HEK293T (cell line): Measurements from ENCODE around the gene CEP83.
"Not testable (repeated sequence)": the region's sequence is repeated elsewhere in the genome, so short reads cannot be mapped to it uniquely, and the experiment has no call there.

Experiments
- CTCF ChIA-PET: fragments of 350-600 bp; formaldehyde crosslinking; extraction: SDS; loops from one replicate; lab custom pipeline; 2021; ENCODE audit warnings: antibody characterized with exemption, inconsistent platforms; lab: Yijun Ruan, JAX
- POLR2A ChIA-PET: fragments of 350-600 bp; formaldehyde crosslinking; extraction: SDS; loops from one replicate; lab custom pipeline; 2020; ENCODE audit warnings: antibody characterized with exemption, inconsistent platforms; lab: Yijun Ruan, JAX
- DNase-seq: peaks from one replicate; pipeline ENCODE4 v3.0.0; 2012; ENCODE audit warnings: mixed read lengths; ENCODE audit errors: extremely low spot score
- ARNT ChIP-seq: fragments of 450-650 bp; IDR thresholded peaks from 2 replicates; pipeline ENCODE4 v1.6.1; 2017; ENCODE audit warnings: mild to moderate bottlenecking
- BHLHE40 ChIP-seq: fragments of 450-650 bp; IDR thresholded peaks from 2 replicates; pipeline ENCODE4 v1.6.1; 2016; ENCODE audit warnings: mild to moderate bottlenecking, moderate library complexity, borderline replicate concordance
- CTBP1 ChIP-seq: fragments of 450-650 bp; IDR thresholded peaks from 2 replicates; pipeline ENCODE4 v1.6.1; 2016; ENCODE audit warnings: borderline replicate concordance
- ELF4 ChIP-seq: fragments of 450-650 bp; IDR thresholded peaks from 2 replicates; pipeline ENCODE4 v1.6.1; 2017; ENCODE audit warnings: antibody characterized with exemption
- FOXA1 ChIP-seq: fragments of 450-650 bp; IDR thresholded peaks from 2 replicates; pipeline ENCODE4 v1.6.1; 2016; ENCODE audit warnings: mild to moderate bottlenecking
- FOXK2 ChIP-seq: fragments of 450-650 bp; IDR thresholded peaks from 2 replicates; pipeline ENCODE4 v1.6.1; 2016; ENCODE audit warnings: mild to moderate bottlenecking
- FOXM1 ChIP-seq: fragments of 450-650 bp; IDR thresholded peaks from 2 replicates; pipeline ENCODE4 v1.6.1; 2017; ENCODE audit warnings: mild to moderate bottlenecking, borderline replicate concordance
- HDGF ChIP-seq: fragments of 450-650 bp; IDR thresholded peaks from 2 replicates; pipeline ENCODE4 v1.6.1; 2017; ENCODE audit warnings: antibody characterized with exemption, borderline replicate concordance
- L3MBTL2 ChIP-seq: fragments of 450-650 bp; conservative IDR thresholded peaks from 2 replicates; pipeline ENCODE4 v1.6.1; 2016; ENCODE audit warnings: mild to moderate bottlenecking
- LEF1 ChIP-seq: fragments of 450-650 bp; IDR thresholded peaks from 2 replicates; pipeline ENCODE4 v1.6.1; 2017; ENCODE audit warnings: mild to moderate bottlenecking, borderline replicate concordance
- NFRKB ChIP-seq: fragments of 450-650 bp; IDR thresholded peaks from 2 replicates; pipeline ENCODE4 v1.6.1; 2016; ENCODE audit warnings: mild to moderate bottlenecking, moderate library complexity
- SP1 ChIP-seq: fragments of 450-650 bp; IDR thresholded peaks from 2 replicates; pipeline ENCODE4 v1.6.1; 2017
- SUZ12 ChIP-seq: fragments of 450-650 bp; IDR thresholded peaks from 2 replicates; pipeline ENCODE4 v1.6.1; 2016; ENCODE audit warnings: mild to moderate bottlenecking
- TARDBP ChIP-seq: fragments of 450-650 bp; IDR thresholded peaks from 2 replicates; pipeline ENCODE4 v1.6.1; 2016
- ZNF384 ChIP-seq: fragments of 450-650 bp; IDR thresholded peaks from 2 replicates; pipeline ENCODE4 v1.6.1; 2016
- TF ChIP-seq, protein P1 (sequence below): fragments of 450-650 bp; IDR thresholded peaks from 2 replicates; pipeline ENCODE4 v1.6.1; 2016

CEP83 gene

GRCh38 chr12:94427501-94428381 lies 31.9 kb downstream of the CEP83 start:
- POLR2A ChIA-PET: no interaction called here
- DNase-seq: no peak

GRCh38 chr12:94426049-94426448 lies 33.6 kb downstream of the CEP83 start:
- no peak for TF ChIP-seq FOXM1
- TF ChIP-seq TARDBP: no peak
- no peak for TF ChIP-seq CTBP1
- POLR2A ChIA-PET: no interaction called here
- CTCF ChIA-PET: interaction anchor here (0.6 kb wide), 1 partner anchor 14 kb away, joined by 5 read pairs; no protein-coding TSS in a partner anchor

More at GRCh38 chr12:94427501-94428381, 31.9 kb downstream of the CEP83 start:
- CTCF ChIA-PET: no interaction called here
- TF ChIP-seq FOXK2: no peak
- no peak for TF ChIP-seq ZNF384
- no peak for TF ChIP-seq ELF4
- no peak for TF ChIP-seq SUZ12
- TF ChIP-seq, protein P1, sequence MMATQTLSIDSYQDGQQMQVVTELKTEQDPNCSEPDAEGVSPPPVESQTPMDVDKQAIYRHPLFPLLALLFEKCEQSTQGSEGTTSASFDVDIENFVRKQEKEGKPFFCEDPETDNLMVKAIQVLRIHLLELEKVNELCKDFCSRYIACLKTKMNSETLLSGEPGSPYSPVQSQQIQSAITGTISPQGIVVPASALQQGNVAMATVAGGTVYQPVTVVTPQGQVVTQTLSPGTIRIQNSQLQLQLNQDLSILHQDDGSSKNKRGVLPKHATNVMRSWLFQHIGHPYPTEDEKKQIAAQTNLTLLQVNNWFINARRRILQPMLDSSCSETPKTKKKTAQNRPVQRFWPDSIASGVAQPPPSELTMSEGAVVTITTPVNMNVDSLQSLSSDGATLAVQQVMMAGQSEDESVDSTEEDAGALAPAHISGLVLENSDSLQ: no peak
- no peak for TF ChIP-seq SP1
- no peak for TF ChIP-seq FOXA1

GRCh38 chr12:94424830-94425229 lies 34.8 kb downstream of the CEP83 start:
- DNase-seq, CTCF ChIA-PET, POLR2A ChIA-PET: not testable (repeated sequence)

More at GRCh38 chr12:94426049-94426448, 33.6 kb downstream of the CEP83 start:
- no peak for DNase-seq

DNA sequence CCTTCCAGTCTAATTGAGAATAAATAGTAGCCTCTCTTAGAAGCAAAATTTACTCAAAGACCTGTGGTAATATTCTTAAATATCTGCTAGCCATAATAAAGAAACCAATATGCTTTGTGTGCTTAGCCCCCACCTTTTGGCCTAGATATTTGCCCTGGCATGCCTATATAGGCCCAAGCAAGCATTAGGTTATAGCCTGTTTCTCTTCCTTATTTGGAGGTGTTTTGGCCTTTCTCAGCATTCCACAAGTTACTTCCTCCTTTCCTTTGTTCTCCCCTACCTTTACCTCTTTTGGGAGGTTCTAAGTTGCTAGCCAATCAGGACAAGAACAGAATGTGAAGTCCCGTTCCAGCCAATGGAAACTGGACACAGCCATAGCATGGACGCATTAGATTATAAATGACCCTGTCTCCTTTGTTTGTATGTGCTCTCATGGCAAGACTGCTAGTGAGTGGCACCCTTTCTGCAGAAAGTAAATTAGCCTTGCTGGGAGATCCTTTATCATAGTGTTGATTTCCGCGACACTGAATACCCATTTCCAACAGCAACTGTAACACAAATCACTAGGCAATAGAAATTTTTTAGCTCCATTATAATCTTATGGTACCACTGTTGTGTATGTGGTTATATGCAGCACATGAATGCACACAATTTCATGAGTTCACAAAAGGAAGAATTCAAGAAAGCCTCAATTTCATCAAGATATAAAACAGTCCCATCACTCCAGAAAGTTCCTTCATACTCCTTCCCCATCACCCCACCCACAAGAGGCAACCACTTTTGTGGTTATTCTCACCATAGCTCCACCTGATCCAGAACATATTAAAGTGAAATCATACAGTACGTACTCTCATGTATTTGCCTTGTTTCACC lies 37.6 kb downstream of the CEP83 start:
- TF ChIP-seq ARNT (no peak), BHLHE40 (no peak), LEF1 (no peak), FOXA1 (no peak), SP1 (no peak), L3MBTL2 (no peak), ZNF384 (no peak), FOXM1 (no peak), FOXK2 (no peak), NFRKB (no peak), TARDBP (no peak), ELF4 (no peak), CTBP1 (no peak), HDGF (no peak), SUZ12 (no peak)
- TF ChIP-seq, protein P1: no peak
- DNase-seq: no peak
- CTCF ChIA-PET: no interaction called here
- POLR2A ChIA-PET: no interaction called here

- ChIA-PET POLR2A (no interaction called here), CTCF (no interaction called here)
- no peak for DNase-seq
- TF ChIP-seq SP1: no peak
- TF ChIP-seq LEF1: no peak
- no peak for TF ChIP-seq NFRKB
- no peak for TF ChIP-seq HDGF
- TF ChIP-seq L3MBTL2: no peak
- TF ChIP-seq SUZ12: no peak
- no peak for TF ChIP-seq FOXA1
- TF ChIP-seq ARNT: no peak
- no peak for TF ChIP-seq TARDBP
- TF ChIP-seq CTBP1: no peak
- no peak for TF ChIP-seq ZNF384
- TF ChIP-seq, protein P1: no peak
- TF ChIP-seq FOXM1: no peak
- no peak for TF ChIP-seq BHLHE40
- no peak for TF ChIP-seq FOXK2
- TF ChIP-seq ELF4: no peak
Measured at GRCh38 chr12:94418517-94418916, 41.1 kb downstream of the CEP83 start.

DNA sequence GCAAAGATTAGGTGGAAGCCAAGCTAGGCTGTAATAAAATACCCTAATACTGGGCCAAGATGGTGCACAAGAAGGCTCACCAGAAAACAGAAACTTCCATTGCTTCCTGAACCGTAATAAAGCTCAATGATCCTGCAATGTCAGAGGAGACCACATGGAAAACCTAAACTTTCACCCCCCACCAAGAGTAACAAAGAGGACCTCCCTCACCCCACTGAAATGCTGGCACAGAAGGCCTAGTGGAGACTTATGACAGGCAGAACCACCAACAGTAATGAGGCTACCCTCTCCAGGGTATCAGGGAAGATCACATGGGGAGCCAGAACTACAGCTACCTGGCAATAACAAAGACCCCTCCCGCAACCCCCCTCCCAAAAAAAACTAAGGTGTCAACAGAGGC lies 43.1 kb downstream of the CEP83 start:
- CTCF ChIA-PET: interaction anchor here (0.7 to 0.9 kb wide), 2 partner anchors 32 to 106 kb away, joined by 3 read pairs; no protein-coding TSS in a partner anchor
- DNase-seq: no peak
- POLR2A ChIA-PET: no interaction called here
- no peak for TF ChIP-seq ELF4
- TF ChIP-seq CTBP1: no peak
- TF ChIP-seq SUZ12: no peak
- no peak for TF ChIP-seq L3MBTL2
- TF ChIP-seq FOXM1: no peak
- TF ChIP-seq FOXK2: no peak
- TF ChIP-seq, protein P1: no peak
- no peak for TF ChIP-seq TARDBP
- no peak for TF ChIP-seq HDGF
- no peak for TF ChIP-seq NFRKB
- TF ChIP-seq SP1: no peak
- TF ChIP-seq BHLHE40: no peak
- TF ChIP-seq LEF1: no peak
- TF ChIP-seq ZNF384: no peak
- no peak for TF ChIP-seq ARNT
